ENCODE data around the gene CDK11B.
A peak's percentile ranks its signal among the peaks of the same experiment; 100 is the strongest.
"Not testable (repeated sequence)": the region's sequence is repeated elsewhere in the genome, so short reads cannot be mapped to it uniquely, and the experiment has no call there.

The CDK11B gene

DNA sequence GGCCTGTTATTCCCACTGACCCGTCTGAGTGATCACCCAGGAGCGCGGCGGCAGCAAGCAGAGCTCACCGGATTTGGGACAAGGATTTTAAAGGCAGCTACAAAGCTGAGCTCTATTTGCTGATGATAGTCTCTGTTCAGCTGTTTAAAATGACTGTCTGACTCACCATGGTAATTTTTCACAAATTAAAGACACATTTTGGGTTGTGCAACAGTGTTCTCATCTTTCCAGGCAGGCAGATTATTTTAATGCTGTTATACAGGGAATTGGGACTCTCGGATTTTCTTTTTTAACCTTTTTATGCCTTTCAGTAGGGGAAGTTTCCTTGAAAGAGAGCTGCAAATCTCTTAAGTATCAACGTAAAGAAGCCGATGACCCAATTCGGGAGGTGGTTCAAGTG, 3.6 kb upstream of the CDK11B start:
- DNase-seq (ENCODE audit: low read depth) = peak; percentile 22

DNA sequence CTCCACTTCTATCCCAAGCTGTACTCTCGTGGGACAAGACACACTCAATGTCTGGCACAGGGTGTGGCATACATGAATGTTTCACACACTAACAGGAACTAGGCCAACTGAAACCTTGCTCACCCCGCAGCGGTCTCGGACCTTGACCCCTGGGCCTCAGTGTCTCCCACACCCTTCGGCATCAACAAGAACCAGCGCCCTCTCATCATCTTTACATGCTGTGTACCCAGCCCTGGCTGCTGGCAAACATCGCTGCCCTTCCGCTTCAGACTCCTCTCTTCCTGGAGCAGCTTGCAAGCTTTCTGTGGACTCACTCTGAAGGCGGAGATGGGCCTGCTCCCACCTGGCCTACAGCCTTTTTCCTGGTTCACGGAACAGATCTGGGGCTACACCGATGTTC, 10.5 kb downstream of the CDK11B start:
- DNase-seq (ENCODE audit: low read depth) = not testable (repeated sequence)

DNA sequence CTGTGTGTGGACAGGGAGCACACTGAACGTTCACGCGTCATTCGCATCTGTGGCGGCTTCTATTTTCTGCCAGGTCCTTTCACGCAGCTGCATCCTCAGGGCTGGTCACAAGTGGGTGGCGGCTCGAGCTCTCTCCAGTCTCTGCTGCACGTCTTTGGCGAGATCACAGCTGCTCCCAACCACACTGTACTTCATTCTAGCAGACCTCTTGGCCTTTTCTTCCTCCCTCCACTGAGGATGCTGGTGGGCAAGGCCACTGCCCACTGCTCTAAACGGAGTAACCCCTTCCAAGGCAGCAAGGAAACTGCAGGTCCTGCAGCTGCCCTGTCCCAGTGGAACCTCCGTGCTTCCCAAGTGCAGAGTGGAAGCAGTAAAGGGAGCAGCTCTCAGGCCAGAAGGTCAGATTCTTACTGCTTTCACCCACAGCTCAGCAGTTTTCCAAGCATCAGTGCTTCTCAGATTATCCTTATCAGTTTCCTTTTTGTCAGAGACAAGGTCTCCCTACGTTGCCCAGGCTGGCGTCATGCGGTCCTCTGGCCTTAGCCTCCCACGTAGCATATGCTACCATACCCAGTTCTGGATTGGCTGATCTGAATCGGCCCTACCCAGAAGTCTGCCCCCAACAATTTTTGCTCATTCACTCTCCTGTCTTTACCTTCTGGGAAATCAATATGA, 11.1 kb downstream of the CDK11B start:
- not testable (repeated sequence) for DNase-seq (ENCODE audit: low read depth)

DNA sequence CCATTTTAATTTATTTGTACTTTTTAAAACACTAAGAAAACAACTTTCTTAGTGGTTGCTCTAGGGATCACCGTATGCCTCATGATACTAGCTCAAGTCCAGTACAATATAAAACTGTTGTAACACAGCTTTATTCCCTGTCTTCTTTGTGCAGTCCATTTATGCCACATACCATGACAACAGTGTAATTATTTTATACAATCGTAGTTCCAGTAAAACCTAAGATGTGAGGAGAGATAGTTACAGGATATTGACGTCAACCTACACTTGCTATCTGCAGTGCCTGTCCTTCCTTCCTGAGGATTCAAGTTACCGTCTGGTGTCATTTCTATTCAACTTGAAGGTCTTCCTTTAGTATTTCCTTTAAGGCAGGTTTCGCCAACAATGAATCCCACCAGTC, 12.5 kb downstream of the CDK11B start:
- DNase-seq (ENCODE audit: low read depth) = not testable (repeated sequence)

DNA sequence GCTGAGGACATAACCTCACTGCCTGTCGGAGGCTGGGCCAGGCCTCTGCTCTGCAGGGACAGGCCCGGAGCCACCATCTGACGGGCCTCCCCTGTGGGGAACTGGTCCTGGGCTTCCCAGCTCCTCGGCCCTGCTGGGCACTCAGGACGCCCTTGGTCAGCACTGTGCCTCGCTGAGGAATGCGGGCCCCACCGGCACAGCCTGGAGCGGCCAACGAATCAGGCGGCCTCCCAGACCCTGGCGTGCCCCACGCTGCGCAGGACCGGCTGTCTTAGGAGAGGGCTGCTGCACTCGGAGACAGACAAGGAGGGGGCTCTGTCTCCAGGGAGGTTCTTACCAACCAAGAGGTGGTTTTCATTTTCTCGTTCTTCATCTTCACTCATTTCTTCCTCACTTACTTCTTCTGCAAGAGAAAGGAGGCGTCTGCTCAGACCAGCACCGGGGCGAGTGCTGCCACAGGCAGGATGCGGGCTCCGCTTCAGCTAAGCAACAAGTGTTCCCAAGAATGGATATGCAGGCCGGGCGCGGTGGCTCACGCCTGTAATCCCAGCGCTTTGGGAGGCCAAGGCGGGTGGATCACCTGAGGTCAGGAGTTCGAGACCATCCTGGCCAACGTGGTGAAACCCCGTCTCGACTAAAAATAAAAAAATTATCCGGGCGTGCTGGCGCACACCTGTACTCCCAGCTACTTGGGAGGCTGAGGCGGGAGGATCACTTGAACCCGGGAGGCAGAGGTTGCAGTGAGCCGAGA, 17.9 kb downstream of the CDK11B start:
- not testable (repeated sequence) for DNase-seq (ENCODE audit: low read depth)

DNA sequence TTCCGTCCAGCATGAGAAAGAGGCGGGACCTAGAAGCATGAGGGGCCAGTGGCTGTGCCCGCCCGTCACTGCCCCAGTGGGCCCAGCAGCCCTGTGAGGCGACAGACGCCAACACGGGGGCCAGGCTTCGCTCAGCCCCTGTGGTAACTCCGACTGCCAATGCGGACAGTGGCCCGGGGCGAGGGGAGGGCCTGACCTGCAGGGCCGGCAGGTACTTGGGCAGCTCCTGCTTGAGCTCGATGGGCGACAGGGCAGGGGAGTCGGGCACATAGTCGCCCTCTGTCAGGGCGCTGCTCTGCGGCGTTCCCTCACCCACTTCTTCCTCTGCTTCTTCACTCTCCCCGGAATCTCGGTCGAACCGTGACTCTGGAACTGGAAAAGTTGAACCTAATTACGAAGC, 18.7 kb downstream of the CDK11B start:
- not testable (repeated sequence) for DNase-seq (ENCODE audit: low read depth)

DNA sequence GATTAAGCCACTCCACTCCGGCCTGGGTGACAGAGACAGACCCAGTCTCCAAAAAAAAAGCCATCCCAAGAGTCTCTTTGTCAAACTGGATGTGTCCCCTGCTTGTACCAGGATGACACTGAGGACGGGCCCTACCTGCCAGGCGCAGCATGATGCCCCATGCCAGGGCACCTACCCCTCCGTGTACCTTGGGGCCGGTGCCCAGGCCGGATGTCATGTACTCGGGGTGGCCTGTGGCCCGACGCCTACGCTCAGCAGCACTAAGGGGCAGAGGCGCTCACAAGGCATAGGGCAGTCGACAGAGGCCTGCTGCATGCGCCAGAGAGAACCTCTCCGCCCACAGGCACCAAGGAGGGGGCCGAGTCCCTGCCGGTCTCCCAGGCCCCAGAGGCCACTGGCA, 19.4 kb downstream of the CDK11B start:
- DNase-seq (ENCODE audit: low read depth) = not testable (repeated sequence)

DNA sequence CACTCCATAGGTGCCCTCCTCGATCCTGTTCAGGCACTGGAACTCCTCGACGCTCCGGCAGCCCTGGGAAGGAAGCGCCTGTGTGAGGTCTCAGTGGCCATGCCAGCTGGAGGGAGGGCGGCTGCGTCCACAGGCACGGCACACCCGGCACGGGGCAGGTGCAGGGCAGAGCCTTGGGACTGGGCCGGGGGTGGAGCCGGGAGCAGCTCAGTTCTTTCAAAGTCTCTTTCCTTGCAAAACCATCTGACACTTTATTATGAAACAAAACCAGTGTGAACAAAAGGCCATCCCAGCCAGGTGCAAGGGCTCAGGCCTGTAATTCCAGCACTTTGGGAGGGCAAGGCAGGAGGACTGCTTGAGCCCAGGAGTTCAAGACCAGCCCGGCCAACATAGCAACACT, 20.3 kb downstream of the CDK11B start:
- not testable (repeated sequence) for DNase-seq (ENCODE audit: low read depth)

DNA sequence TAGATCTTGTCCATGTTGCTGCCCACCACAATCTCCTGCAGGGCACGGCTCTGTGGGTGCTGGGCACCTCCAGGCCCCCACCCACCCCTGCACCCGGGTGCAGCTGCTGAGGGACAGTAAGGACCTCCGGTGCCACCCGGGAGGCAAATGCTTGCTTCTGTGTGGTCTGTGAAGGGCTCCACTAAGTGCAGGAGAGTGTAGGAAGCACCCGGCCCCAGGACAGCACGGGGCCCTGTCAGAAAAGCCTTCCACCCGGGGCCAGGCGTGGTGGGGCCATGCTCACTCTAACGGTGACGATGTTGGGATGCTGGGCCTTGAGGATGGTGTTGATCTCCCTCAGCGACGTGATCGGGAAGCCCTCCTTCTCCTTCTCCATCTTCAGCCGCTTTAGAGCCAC, 21.3 kb downstream of the CDK11B start:
- DNase-seq (ENCODE audit: low read depth) = not testable (repeated sequence)

DNA sequence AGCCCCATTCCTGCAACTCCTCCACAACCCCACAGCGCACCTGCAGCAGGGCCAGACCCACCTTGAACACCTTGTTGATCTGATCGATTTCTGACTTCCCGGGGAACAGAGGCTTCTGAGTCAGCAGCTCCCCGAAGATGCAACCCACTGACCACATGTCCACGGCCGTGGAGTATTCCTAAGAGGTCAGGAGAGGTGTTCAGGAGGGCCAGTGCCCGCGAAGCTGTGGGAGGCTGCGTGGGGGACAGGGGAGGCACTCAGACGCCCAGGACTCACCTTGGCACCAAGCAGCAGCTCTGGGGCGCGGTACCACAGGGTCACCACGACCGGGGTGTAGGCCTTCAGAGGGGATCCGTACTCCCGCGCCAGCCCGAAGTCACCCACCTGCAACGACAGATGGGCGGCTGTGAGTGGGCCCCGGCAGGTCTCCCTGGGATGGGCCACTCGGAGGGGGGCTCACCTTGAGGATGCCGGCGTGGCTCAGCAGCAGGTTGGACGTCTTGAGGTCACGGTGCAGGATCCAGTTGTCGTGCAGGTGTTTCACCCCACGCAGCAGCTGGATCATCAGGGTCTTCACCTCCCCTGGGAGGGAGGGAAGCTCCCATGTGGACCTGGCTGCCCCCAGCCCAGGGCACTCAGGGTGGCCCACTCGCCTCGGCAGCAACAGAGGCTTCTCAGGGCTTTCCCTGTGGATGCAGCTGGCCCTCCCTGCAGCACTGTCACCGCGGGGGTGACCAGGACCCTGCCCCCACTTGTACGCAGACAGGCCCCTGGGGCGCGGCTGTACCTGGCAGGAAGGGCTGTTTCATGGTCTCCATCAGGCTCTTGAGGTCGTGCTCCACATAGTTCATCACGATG, 22.0 kb downstream of the CDK11B start:
- not testable (repeated sequence) for DNase-seq (ENCODE audit: low read depth)

DNA sequence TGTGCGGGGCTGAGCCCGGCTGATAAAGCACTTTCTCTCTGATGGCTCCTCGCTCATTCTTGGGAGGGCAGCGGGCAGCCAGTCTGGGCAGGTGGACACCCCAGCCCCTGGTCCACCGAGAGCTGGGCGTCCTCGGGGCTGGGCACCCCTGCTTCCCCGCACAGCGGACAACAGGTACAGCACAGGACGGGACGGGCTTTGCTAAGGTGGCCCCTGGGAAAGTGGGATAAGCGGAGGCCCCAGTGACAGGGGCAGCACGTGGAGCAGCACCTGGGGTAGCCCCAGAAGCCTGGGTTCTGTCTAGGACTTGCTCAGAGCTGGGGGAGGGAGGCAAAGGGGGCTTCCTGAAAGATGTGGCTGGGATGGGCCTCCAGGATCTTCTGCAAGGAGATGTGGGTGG, 24.2 kb downstream of the CDK11B start:
- not testable (repeated sequence) for DNase-seq (ENCODE audit: low read depth)

DNA sequence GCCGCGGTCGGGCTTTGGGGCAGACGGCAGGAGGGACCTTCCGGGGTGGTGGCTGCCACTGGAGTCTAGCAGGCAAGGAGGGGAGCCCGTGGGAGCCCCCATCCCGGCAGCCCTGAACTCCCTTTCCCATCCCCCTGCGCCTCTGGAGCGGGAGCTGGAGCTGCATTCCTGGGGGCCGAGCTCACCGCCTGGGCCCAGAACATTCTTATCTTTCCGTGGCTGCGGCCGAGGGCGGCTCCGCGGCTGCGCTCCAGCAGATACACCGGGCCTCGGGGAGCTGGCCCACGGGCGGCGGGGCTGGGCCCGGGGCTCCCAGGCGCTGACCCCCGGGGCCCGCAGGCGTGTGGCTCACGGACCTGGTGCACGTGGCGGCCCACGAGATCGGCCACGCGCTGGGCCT, 25.4 kb downstream of the CDK11B start:
- DNase-seq (ENCODE audit: low read depth) = not testable (repeated sequence)

DNA sequence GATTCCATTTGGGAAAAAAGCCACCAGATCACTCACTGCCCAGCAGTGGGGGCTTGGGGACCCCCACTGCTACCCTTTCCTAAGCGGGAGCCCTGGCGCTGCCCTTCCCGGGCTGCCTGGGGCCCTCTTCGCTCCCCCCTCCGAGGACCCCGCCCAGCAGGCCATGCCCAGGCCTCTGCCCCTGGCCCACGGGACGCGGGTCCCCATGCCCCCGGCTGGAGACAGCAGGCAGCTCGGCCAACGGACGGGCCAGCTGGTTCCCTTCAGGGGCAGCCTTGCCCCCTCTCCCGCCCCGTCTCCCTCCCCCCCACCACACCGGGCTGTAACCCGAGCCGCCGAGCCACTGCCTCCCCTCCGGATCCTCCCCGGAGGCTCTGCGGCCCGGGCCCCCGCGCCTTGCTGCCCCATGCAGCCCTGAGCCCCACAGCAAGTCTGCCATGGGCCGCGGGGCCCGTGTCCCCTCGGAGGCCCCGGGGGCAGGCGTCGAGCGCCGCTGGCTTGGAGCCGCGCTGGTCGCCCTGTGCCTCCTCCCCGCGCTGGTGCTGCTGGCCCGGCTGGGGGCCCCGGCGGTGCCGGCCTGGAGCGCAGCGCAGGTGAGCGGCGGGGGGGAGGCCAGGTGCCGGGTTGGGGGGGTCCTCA, 26.9 kb downstream of the CDK11B start, which contains the start of gene MMP23B:
MMP23B (plus strand) TSS at position 392 of the 639 bp plus-strand sequence; CDS start at position 438, 46 bp downstream.
- DNase-seq (ENCODE audit: low read depth) = no peak

DNA sequence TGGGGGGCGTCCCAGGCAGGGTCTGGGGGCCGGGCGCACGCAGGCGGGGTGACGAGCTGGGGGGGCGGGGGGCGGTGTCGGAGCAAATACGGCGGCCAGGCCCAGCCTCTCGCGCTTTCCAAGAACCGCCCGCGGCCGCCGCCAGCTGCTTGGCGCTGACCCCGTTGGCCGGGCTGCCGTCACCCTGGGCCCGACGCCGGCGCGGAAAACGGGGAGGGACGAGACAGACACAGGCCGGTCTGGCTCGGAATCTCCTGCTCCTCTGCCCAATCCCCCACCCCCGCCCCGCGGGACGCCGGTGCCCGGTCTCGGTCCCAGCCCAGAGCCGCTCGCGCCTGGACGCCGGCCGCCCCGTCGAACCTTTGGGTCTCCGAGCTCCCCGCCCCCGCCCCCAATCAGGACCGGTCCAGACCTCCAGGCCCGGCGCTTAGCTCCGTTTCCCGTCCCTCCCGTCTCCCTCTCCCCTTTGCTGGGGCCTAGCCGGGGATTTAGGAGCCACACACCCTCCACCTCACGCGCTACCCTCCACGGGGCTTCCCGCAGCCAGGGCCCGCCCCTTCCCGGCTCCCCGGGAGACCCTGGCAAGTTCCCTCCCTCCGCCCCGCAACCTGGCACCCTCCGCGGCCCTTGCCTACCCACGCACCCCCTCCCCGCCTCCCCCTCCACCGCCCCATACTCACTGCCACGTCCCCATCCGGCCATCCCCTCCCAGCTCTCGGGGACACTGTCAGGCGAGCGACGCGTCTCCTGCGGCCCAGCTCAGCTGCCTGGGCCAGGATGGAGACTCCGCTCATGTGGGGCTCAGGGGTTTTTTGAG, 27.6 kb downstream of the CDK11B start:
- DNase-seq (ENCODE audit: low read depth) = no peak

DNA sequence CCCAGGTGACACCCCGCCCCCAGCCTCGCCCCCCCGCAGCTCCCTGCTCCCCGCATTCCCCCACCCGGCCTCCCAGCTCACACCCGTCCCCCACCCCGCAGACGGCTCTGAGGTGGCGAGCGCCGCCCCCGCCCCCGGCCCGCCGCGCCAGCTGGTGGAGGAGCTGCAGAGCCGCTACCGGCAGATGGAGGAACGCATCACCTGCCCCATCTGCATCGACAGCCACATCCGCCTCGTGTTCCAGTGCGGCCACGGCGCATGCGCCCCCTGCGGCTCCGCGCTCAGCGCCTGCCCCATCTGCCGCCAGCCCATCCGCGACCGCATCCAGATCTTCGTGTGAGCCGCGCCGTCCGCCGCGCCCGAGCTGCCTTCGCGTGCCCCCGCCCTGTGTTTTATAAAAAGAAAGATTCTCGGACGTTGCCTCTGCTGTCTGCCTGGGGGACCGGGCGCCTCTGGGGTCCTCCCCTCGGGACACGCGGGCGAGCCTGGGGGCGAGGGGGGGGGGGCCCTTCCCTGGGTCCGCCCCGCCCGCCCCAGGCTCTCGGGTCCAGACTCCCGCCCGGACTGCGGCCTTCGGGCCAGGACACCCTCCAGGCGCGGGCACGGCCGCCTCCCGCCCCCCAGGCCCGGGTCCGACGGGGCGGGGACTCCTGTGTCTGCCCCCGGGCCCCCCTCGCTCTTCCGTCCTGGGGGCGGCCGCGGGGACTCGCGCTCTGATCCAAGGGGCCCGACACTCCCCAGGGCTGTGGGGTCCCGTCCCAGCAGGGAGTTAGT, 28.4 kb downstream of the CDK11B start:
- DNase-seq (ENCODE audit: low read depth) = peak; percentile 43

DNA sequence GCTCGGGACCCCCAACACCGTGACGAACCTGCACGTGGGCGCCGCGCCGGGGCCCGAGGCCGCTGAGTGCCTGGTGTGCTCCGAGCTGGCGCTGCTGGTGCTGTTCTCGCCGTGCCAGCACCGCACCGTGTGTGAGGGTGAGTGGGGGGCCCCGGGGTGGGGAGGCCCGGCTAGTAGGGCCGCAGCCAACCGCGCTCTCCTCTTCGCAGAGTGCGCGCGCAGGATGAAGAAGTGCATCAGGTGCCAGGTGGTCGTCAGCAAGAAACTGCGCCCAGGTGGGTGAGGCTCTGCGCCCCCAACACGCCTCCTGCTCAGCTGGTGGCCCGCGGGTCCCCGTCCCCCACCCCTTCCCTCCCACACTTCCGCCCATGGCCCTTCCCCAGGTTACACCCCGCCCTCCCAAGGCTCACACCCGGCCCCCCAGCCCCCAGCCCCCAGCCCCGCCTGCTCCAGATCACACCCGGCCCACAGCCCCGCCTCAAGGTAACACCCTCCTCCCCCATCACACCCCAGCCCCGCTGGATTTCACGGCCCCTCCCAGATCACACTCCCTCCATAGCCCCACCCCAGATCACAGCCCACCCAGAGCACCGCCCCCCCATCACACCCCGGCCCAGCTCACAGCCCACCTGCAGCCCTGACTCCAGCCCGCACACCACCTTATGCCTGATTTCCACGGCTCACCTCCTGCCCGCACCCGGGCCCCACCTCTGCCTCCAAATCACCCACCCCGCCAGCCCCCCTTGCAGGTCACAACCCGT, 29.2 kb downstream of the CDK11B start:
- no peak for DNase-seq (ENCODE audit: low read depth)

DNA sequence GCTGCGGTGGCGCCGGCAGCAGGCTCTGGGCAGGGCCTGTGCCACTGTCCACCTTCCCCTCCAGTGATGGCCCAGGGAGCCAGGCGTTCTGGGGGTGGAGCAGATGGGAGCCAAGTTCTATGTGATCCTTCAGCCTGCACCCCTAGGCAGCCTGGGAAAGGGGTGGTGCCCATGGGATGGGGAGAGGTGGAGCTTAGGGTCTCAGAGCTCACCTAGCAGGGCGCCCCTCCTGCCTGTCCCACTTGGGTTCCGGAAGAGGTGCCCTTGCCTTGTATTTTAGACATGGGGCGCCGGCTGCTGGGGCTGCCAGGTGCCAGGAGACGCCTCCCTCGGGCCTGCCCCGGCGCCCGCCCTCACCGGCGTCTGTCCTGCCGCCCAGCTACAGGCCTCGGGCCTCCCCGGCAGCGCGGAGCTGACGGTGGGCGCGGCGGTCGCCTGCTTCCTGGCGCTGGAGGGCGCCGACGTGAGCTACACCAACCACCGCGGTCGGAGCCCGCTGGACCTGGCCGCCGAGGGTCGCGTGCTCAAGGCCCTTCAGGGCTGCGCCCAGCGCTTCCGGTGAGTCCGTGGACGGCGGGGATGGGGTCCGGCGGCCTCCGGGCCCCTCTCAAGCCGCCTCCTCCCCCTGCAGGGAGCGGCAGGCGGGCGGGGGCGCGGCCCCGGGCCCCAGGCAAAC, 29.9 kb downstream of the CDK11B start:
- no peak for DNase-seq (ENCODE audit: low read depth)

DNA sequence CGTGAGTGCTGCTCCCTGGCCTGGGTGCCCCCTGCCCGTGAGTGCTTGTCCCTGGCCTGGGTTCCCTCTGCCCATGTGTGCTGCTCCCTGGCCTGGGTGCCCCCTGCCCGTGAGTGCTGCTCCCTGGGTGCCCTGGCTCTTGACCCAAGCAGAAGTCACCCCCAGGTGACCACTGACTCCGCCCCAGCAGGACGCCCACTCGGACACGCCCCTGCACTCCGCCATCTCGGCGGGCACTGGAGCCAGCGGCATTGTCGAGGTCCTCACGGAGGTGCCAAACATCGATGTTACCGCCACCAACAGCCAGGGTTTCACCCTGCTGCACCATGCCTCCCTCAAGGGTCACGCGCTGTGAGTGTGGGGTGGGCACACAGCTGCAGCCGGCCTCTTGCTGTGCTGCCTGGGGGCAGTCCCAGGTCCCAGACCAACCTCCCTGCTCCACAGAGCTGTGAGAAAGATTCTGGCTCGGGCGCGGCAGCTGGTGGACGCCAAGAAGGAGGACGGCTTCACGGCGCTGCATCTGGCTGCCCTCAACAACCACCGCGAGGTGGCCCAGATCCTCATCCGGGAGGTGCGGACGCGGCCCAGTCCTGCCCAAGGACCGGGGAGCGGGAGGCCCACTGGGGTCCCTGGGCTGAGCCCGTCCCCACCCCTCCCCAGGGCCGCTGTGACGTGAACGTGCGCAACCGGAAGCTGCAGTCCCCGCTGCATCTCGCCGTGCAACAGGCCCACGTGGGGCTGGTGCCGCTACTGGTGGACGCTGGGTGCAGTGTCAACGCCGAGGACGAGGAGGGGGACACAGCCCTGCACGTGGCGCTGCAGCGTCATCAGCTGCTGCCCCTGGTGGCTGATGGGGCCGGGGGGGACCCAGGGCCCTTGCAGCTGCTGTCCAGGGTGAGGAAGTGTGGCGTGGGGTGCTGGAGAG, 30.7 kb downstream of the CDK11B start:
- DNase-seq (ENCODE audit: low read depth) = no peak
